Right cardiac atrium (tissue), 5 donors: ENCODE measurements around the gene GP5. TPM values are rescaled to one million over a fixed set of nuclear protein-coding genes. Genes with fewer than 3 reads are reported as not detected.
A peak's percentile ranks its signal among the peaks of the same experiment; 100 is the strongest.

Experiments used
- ATAC-seq, 2 donors: fragments of 200-7000 bp; cut with Tn5 transposase; one replicate each; pipeline versions ENCODE4 v1.8.0 to v1.9.1; 2020; ENCODE audit warnings: moderate library complexity in 2 of 2, mild to moderate bottlenecking in 1 of 2
- DNase-seq, 3 donors: peaks; one replicate each; pipeline ENCODE4 v3.0.0-alpha.2; 2020
- H3K27ac ChIP-seq: one replicate; pipeline ENCODE4 v1.5.1; 2013; ENCODE audit warnings: mild to moderate bottlenecking, low read length, control low read depth, moderate library complexity
- H3K27me3 ChIP-seq: one replicate; pipeline ENCODE4 v1.6.1; 2013; ENCODE audit not compliant: control insufficient read depth, insufficient read depth
- H3K4me1 ChIP-seq: one replicate; pipeline ENCODE4 v1.6.1; 2013; ENCODE audit warnings: low read length; ENCODE audit not compliant: control insufficient read depth, insufficient read depth
- H3K4me3 ChIP-seq: one replicate; pipeline ENCODE4 v1.5.1; 2013; ENCODE audit warnings: low read length, control low read depth
- H3K9me3 ChIP-seq: one replicate; pipeline ENCODE4 v1.6.1; 2013; ENCODE audit warnings: low read length; ENCODE audit not compliant: control insufficient read depth
- WGBS: extraction: QIAGEN DNeasy Blood & Tissue Kit; methylation state at CpG from one replicate; pipeline ENCODE4 v1.1.7; 2013; 5-methylcytosine and 5-hydroxymethylcytosine counted together
- intact Hi-C, 4 donors: fragments of 100-400 bp; cut with DNase I; formaldehyde crosslinking; loops; one replicate each; pipeline versions ENCODE4 v1.11.0 to v1.14.0; 2022 to 2023
- polyA plus RNA-seq: library from polyadenylated mRNA; stranded (reverse); fragments of 200-250 nt; gene quantifications from one replicate; pipeline ENCODE4 v1.2.3, GENCODE V29; 2013
- total RNA-seq, 4 donors: library from RNA; stranded (reverse); fragmentation: NEBNext Ultra II Directional; extraction: Animal tissue kit (Norgen Biotek cat#: 25700); gene quantifications; one replicate each; pipeline ENCODE4 v1.2.1, GENCODE V29; 2021
- donor health status: healthy with polysubstance abuse.
- donor health status: DM: no; HTN: yes; CAD: no.
- donor health status: DM: no; HTN: no; CAD: no.
- donor health status: DM: no; HTN: yes; CAD: no; lungs with severe emphysema.
- donor health status: DM: yes; HTN: yes; CAD: no.

The GP5 gene
- total and polyA plus RNA-seq, 5 donors = 0.07 TPM; not detected in 4

DNA sequence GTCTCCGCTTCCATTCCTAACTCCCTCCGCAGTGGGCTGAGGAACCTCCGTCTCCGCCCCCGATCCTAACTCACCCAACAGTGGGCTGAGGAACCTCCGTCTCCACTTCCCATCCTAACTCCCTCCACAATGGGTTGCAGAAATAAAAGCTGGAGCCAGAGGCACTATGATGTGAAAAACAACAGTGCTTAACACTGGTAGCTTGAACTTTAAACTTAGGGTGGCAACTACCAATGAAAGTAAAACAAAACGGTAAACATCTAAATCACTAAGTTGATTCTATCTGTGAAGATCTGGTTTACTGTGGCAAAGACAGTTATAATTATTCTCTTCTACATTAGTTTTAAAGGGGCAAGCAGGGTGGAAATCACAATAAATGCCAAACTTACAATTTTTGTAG lies 25.9 kb upstream of the GP5 start:
- Histone ChIP-seq H3K27ac (no peak overlapping the region), H3K27me3 (no peaks in the 10 kb centered on the region), H3K9me3 (no peaks in the 10 kb centered on the region), H3K4me3 (no peak overlapping the region), H3K4me1 (no peaks in the 10 kb centered on the region)
- WGBS = 92% methylated on average over 7 of the region's 7 CpGs
- DNase-seq = no peak
- intact Hi-C loops = no loop called here
- ATAC-seq = no peak

DNA sequence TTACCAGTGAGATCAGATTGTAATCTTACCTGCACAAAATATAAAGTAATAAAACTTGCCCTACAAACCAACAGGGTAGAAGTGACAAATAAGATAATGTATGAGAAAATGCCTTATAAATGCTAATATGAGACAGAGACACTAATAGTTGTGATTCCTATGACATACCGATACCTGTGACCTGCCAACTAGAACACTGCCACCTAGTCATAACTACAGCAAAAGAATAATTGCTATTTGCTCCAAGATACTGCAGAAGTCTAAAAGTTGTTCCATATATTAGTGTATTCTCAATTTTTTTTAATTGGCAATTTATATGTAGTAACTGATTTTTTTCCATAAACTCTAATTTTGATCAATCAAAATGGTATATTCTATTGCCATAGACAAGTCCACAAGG lies 25.3 kb upstream of the GP5 start:
- H3K27ac ChIP-seq = no peak overlapping the region
- H3K4me3 ChIP-seq = no peak overlapping the region
- intact Hi-C loops = no loop called here
- DNase-seq (no peak), ATAC-seq (no peak)
- 95% methylated on average over 1 of the region's 1 CpG for WGBS
- H3K27me3 ChIP-seq = no peaks in the 10 kb centered on the region
- no peaks in the 10 kb centered on the region for H3K4me1 ChIP-seq
- H3K9me3 ChIP-seq = no peaks in the 10 kb centered on the region

DNA sequence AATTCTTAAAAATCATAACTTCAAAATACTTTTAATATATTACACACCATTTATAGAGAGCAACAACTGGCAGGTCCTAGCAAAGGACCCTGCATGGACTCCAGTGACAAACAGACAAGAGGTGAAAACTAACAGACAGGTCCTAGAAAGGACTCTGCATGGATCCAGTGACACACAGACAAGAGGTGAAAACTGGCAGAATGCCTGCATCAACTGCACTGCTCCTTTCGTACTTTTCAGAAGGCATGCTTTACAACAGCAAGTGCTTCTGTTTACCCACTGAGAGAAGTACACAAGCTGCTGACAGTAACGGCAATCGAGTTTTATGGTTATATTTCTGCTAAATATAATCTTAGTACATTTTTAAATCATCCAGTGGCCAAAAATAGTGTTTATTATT lies 24.3 kb upstream of the GP5 start:
- Histone ChIP-seq H3K27ac (no peak overlapping the region), H3K27me3 (no peaks in the 10 kb centered on the region), H3K4me3 (no peak overlapping the region), H3K4me1 (no peaks in the 10 kb centered on the region), H3K9me3 (no peaks in the 10 kb centered on the region)
- intact Hi-C loops = no loop called here
- DNase-seq (peak in 1 of 3 donors; percentile 24), ATAC-seq (peak in 1 of 2 donors; percentile 43)
- WGBS = 70% methylated on average over 3 of the region's 3 CpGs

- no peak overlapping the region for H3K27ac ChIP-seq
- intact Hi-C loops = no loop called here
- ATAC-seq (no peak), DNase-seq (no peak)
- H3K27me3 ChIP-seq = no peaks in the 10 kb centered on the region
- H3K4me3 ChIP-seq = no peak overlapping the region
- no peaks in the 10 kb centered on the region for H3K4me1 ChIP-seq
- H3K9me3 ChIP-seq = no peaks in the 10 kb centered on the region
These were observed 23.1 kb upstream of the GP5 start for GRCh38 chr3:194422188-194422587.

- ATAC-seq (peak in 1 of 2 donors; percentile 28), DNase-seq (no peak)
- intact Hi-C loops = no loop called here
- WGBS = 93% methylated on average over 2 of the region's 2 CpGs
- H3K27ac ChIP-seq = no peak overlapping the region
- no peaks in the 10 kb centered on the region for H3K27me3 ChIP-seq
- H3K9me3 ChIP-seq = no peaks in the 10 kb centered on the region
- H3K4me3 ChIP-seq = no peak overlapping the region
- H3K4me1 ChIP-seq = no peaks in the 10 kb centered on the region
These were observed 19.6 kb upstream of the GP5 start for GRCh38 chr3:194418671-194419070.

- DNase-seq = no peak
- Histone ChIP-seq H3K9me3 (no peaks in the 10 kb centered on the region), H3K4me3 (no peak overlapping the region), H3K27ac (no peak overlapping the region), H3K4me1 (no peaks in the 10 kb centered on the region), H3K27me3 (no peaks in the 10 kb centered on the region)
- ATAC-seq = no peak
- 87% methylated on average over 7 of the region's 7 CpGs for WGBS
- intact Hi-C loops = loop anchor here in 2 of 4 donors (5.0 to 10.0 kb wide), 2 partner anchors 73 to 75 kb away; no protein-coding TSS in a partner anchor
These were observed 8.4 kb upstream of the GP5 start for GRCh38 chr3:194407423-194407822.

GRCh38 chr3:194405766-194406165 lies 6.7 kb upstream of the GP5 start:
- intact Hi-C loops = loop anchor here in 3 of 4 donors (2.0 to 10.0 kb wide), 3 partner anchors 71 to 73 kb away; no protein-coding TSS in a partner anchor
- Histone ChIP-seq H3K27me3 (no peaks in the 10 kb centered on the region), H3K9me3 (no peaks in the 10 kb centered on the region), H3K4me3 (no peak overlapping the region), H3K4me1 (no peaks in the 10 kb centered on the region), H3K27ac (no peak overlapping the region)
- DNase-seq (no peak), ATAC-seq (no peak)
- 91% methylated on average over 2 of the region's 2 CpGs for WGBS

- intact Hi-C loops = loop anchor here (2.0 to 10.0 kb wide), 4 partner anchors 62 to 72 kb away; no protein-coding TSS in a partner anchor
These were observed 5.5 kb upstream of the GP5 start for GRCh38 chr3:194404365-194405140.

DNA sequence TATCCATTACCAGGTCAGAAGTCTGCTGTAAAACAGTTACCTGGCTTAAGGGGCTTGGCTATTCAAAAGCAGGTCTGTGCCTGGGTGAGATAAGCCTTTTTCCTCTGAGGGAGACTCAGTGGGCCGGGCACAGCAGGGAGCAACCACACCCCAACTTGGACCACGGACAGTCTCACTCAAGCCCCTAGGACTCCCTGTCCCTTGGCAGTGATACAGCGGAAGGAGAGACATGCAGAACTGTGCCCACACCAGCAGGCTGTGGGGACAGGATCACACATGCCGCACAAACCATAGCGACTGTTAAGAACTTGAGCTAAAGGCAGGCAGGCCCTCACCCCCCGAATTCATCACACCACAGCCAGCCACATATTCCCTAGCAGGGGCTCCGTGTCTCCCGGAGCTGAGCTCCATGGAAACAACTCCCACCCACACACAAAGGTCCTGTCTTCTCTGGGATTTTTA lies 2.8 kb upstream of the GP5 start:
- ATAC-seq (peak; percentile 49 to 79), DNase-seq (no peak)
- Histone ChIP-seq H3K4me1 (no peaks in the 10 kb centered on the region), H3K27ac (no peak overlapping the region), H3K27me3 (no peaks in the 10 kb centered on the region), H3K4me3 (no peak overlapping the region), H3K9me3 (no peaks in the 10 kb centered on the region)
- 59% methylated on average over 8 of the region's 8 CpGs for WGBS
- intact Hi-C loops = loop anchor here in 2 of 4 donors (5.0 to 10.0 kb wide), 2 partner anchors 60 to 67 kb away; no protein-coding TSS in a partner anchor

More at GRCh38 chr3:194404365-194405140, 5.5 kb upstream of the GP5 start:
- DNase-seq (no peak), ATAC-seq (no peak)
- H3K9me3 ChIP-seq = no peaks in the 10 kb centered on the region
- no peak overlapping the region for H3K27ac ChIP-seq
- no peaks in the 10 kb centered on the region for H3K27me3 ChIP-seq
- H3K4me3 ChIP-seq = no peak overlapping the region
- 46% methylated on average over 10 of the region's 10 CpGs for WGBS
- no peaks in the 10 kb centered on the region for H3K4me1 ChIP-seq

- Histone ChIP-seq H3K27ac (no peak overlapping the region), H3K27me3 (no peaks in the 10 kb centered on the region), H3K9me3 (no peaks in the 10 kb centered on the region), H3K4me1 (no peaks in the 10 kb centered on the region), H3K4me3 (no peak overlapping the region)
- 85% methylated on average over 9 of the region's 9 CpGs for WGBS
- ATAC-seq (no peak), DNase-seq (no peak)
- intact Hi-C loops = loop anchor here in 2 of 4 donors (5.0 to 10.0 kb wide), 2 partner anchors 59 to 67 kb away; no protein-coding TSS in a partner anchor
These were observed 2.3 kb upstream of the GP5 start for GRCh38 chr3:194401346-194401745.

GRCh38 chr3:194399874-194400411 lies 877 bp upstream of the GP5 start:
- no peak overlapping the region for H3K27ac ChIP-seq
- H3K4me1 ChIP-seq = no peaks in the 10 kb centered on the region
- no peak overlapping the region for H3K4me3 ChIP-seq
- 85% methylated on average over 15 of the region's 15 CpGs for WGBS
- DNase-seq = no peak
- no peaks in the 10 kb centered on the region for H3K27me3 ChIP-seq
- intact Hi-C loops = loop anchor here in 2 of 4 donors (5.0 to 10.0 kb wide), 2 partner anchors 58 to 65 kb away; no protein-coding TSS in a partner anchor
- ATAC-seq = no peak
- H3K9me3 ChIP-seq = no peaks in the 10 kb centered on the region
